IMR-90 (cell line): Measurements from ENCODE around the gene FRMD3. TPM values are rescaled to one million over a fixed set of nuclear protein-coding genes. Genes with fewer than 3 reads are reported as not detected.

Experiments used
- ATAC-seq: fragments of 200-7000 bp; cut with Tn5 transposase; 2 replicates; pipeline ENCODE4 v1.9.1; 2020; ENCODE audit warnings: low read depth, mild to moderate bottlenecking, moderate library complexity
- BruUV-seq: library from RNA; stranded (reverse); fragments of 400-500 nt; replicated peaks from 2 replicates; lab custom pipeline; 2021; lab: Mats Ljungman, UMichigan
- CTCF ChIA-PET: fragments of 300-600 bp; formaldehyde crosslinking; extraction: SDS; loops from one replicate; lab custom pipeline; 2021; ENCODE audit warnings: antibody characterized with exemption; lab: Yijun Ruan, JAX
- POLR2A ChIA-PET: fragments of 300-600 bp; sonication (Branson Sonifier 250); formaldehyde crosslinking; loops from one replicate; lab custom pipeline; 2022; ENCODE audit warnings: antibody characterized with exemption; ENCODE audit not compliant: unreplicated experiment; lab: Charles Lee
- DNase-seq: peaks from one replicate; pipeline ENCODE4 v3.0.0; 2013
- H2AFZ ChIP-seq: replicated peaks from 2 replicates; pipeline ENCODE3; 2013; ENCODE audit warnings: low read length, mild to moderate bottlenecking; ENCODE audit not compliant: poor library complexity
- H2AK5ac ChIP-seq: 2 replicates; pipeline ENCODE4 v1.6.1; 2013; ENCODE audit warnings: low read depth, low read length, inconsistent platforms
- H2AK9ac ChIP-seq: replicated peaks from 2 replicates; pipeline ENCODE3; 2013; ENCODE audit warnings: mild to moderate bottlenecking, low read depth, low read length, moderate library complexity; ENCODE audit not compliant: poor library complexity
- H2BK120ac ChIP-seq: 2 replicates; pipeline ENCODE4 v1.6.1; 2013; ENCODE audit warnings: low read depth, low read length, inconsistent platforms
- H2BK15ac ChIP-seq: 3 replicates; pipeline ENCODE4 v1.6.1; 2013; ENCODE audit warnings: low read depth, low read length, inconsistent platforms
- H2BK20ac ChIP-seq: 2 replicates; pipeline ENCODE4 v1.6.1; 2013; ENCODE audit warnings: low read depth, mild to moderate bottlenecking, inconsistent platforms, low read length, moderate library complexity
- H2BK5ac ChIP-seq: 2 replicates; pipeline ENCODE4 v1.6.1; 2013; ENCODE audit warnings: mild to moderate bottlenecking, low read depth, low read length, inconsistent platforms; ENCODE audit not compliant: poor library complexity, severe bottlenecking
- H3K14ac ChIP-seq: replicated peaks from 2 replicates; pipeline ENCODE4 v1.6.1; 2013; ENCODE audit warnings: low read depth, low read length, inconsistent platforms
- H3K18ac ChIP-seq: 2 replicates; pipeline ENCODE4 v1.6.1; 2013; ENCODE audit warnings: low read depth, low read length, control low read depth
- H3K23ac ChIP-seq: 2 replicates; pipeline ENCODE4 v1.6.1; 2013; ENCODE audit warnings: low read depth, low read length, inconsistent platforms
- H3K27ac ChIP-seq: 2 replicates; pipeline ENCODE4 v1.5.1; 2013; ENCODE audit warnings: mild to moderate bottlenecking, control low read depth, low read length; ENCODE audit not compliant: insufficient read depth
- H3K27me3 ChIP-seq: 2 replicates; pipeline ENCODE4 v1.6.1; 2013; ENCODE audit warnings: low read length; ENCODE audit not compliant: control insufficient read depth, insufficient read depth
- H3K36me3 ChIP-seq: 2 replicates; pipeline ENCODE4 v1.6.1; 2013; ENCODE audit warnings: low read length, mixed read lengths; ENCODE audit not compliant: control insufficient read depth, insufficient read depth
- H3K4ac ChIP-seq: 2 replicates; pipeline ENCODE4 v1.6.1; 2013; ENCODE audit warnings: low read depth, low read length, inconsistent platforms
- H3K4me1 ChIP-seq: 2 replicates; pipeline ENCODE4 v1.6.1; 2013; ENCODE audit warnings: low read length, mixed read lengths; ENCODE audit not compliant: control insufficient read depth, insufficient read depth
- H3K4me2 ChIP-seq: 2 replicates; pipeline ENCODE4 v1.6.1; 2013; ENCODE audit warnings: low read depth, mild to moderate bottlenecking, control low read depth, low read length, moderate library complexity
- H3K4me3 ChIP-seq: 2 replicates; pipeline ENCODE4 v1.5.1; 2013; ENCODE audit warnings: low read depth, mild to moderate bottlenecking, control low read depth, low read length, moderate library complexity; ENCODE audit not compliant: insufficient read depth
- H3K56ac ChIP-seq: 2 replicates; pipeline ENCODE4 v1.6.1; 2013; ENCODE audit warnings: low read length, inconsistent platforms; ENCODE audit not compliant: insufficient read depth; ENCODE audit errors: extremely low read depth
- H3K79me1 ChIP-seq, 2 experiments: 2 replicates each; pipeline ENCODE4 v1.6.1; 2013; ENCODE audit warnings: low read length in 2 of 2, inconsistent platforms in 1 of 2, low read depth in 1 of 2
- H3K9ac ChIP-seq: 2 replicates; pipeline ENCODE4 v1.6.1; 2013; ENCODE audit warnings: low read depth, low read length, control low read depth
- H3K9me1 ChIP-seq: 2 replicates; pipeline ENCODE4 v1.6.1; 2013; ENCODE audit warnings: low read length, inconsistent platforms; ENCODE audit not compliant: insufficient read depth
- H3K9me3 ChIP-seq: 2 replicates; pipeline ENCODE4 v1.6.1; 2013; ENCODE audit warnings: low read length; ENCODE audit not compliant: control insufficient read depth, insufficient read depth
- H4K20me1 ChIP-seq: 2 replicates; pipeline ENCODE4 v1.6.1; 2013; ENCODE audit warnings: low read length, inconsistent platforms; ENCODE audit not compliant: insufficient read depth
- H4K5ac ChIP-seq: 2 replicates; pipeline ENCODE4 v1.6.1; 2013; ENCODE audit warnings: mild to moderate bottlenecking, low read depth, low read length, control low read depth
- H4K8ac ChIP-seq, 2 experiments: 2 replicates each; pipeline ENCODE4 v1.6.1; 2013; ENCODE audit warnings: low read depth in 2 of 2, low read length in 2 of 2, control low read depth in 1 of 2, inconsistent platforms in 1 of 2
- H4K91ac ChIP-seq: 2 replicates; pipeline ENCODE4 v1.6.1; 2013; ENCODE audit warnings: low read depth, low read length, inconsistent platforms; ENCODE audit not compliant: insufficient read depth
- BHLHE40 ChIP-seq: fragments of 150-350 bp; IDR thresholded peaks from 2 replicates; pipeline ENCODE4 v1.6.1; 2016; ENCODE audit warnings: mild to moderate bottlenecking, low read depth, low read length
- MAFK ChIP-seq: IDR thresholded peaks from 2 replicates; pipeline ENCODE4 v1.6.1; 2012; ENCODE audit warnings: low read depth, low read length, improper control_type of control experiment
- USF2 ChIP-seq: fragments of 150-350 bp; IDR thresholded peaks from 2 replicates; pipeline ENCODE4 v1.6.1; 2017; ENCODE audit warnings: mild to moderate bottlenecking, antibody characterized with exemption, low read length, low read depth
- WGBS, 2 experiments: methylation state at CpG; one replicate each; pipeline versions ENCODE4 v1.1.5 to v1.1.7; 2013; ENCODE audit warnings: missing lambda C conversion rate in 2 of 2; ENCODE audit not compliant: insufficient read length in 1 of 2; ENCODE audit errors: extremely low coverage in 2 of 2; 5-methylcytosine and 5-hydroxymethylcytosine counted together
- dilution Hi-C: fragments of 300-500 bp; cut with HindIII; formaldehyde crosslinking; loops from one replicate; pipeline ENCODE4 v1.14.3; 2018; ENCODE audit warnings: low sequenced_read_pairs; ENCODE audit not compliant: unreplicated experiment
- in situ Hi-C: fragments of 300-500 bp; cut with MboI; formaldehyde crosslinking; loops from 3 replicates; pipeline ENCODE4 v1.14.3; 2019; ENCODE audit warnings: low sequenced_read_pairs, inconsistent platforms, mixed read lengths
- intact Hi-C: fragments of 100-400 bp; cut with micrococcal nuclease; formaldehyde crosslinking; loops from 2 replicates; pipeline ENCODE4 v1.10.0; 2022
- polyA plus RNA-seq, 3 experiments: library from polyadenylated mRNA; depleted of rRNA; stranded (reverse); fragments of >200 nt; gene quantifications; 2 replicates each; pipeline ENCODE4 v1.2.3, GENCODE V29; 2012; ENCODE audit warnings: low replicate concordance in 1 of 3
- total RNA-seq: library from RNA; depleted of rRNA; stranded (reverse); fragments of >200 nt; gene quantifications from 2 replicates; pipeline ENCODE4 v1.2.3, GENCODE V29; 2012

The FRMD3 gene
- total and polyA plus RNA-seq, 2 of the 4 experiments (the other 2 are of a cell fraction) = 0.02 to 0.18 TPM

GRCh38 chr9:83274787-83275186 is 263.4 kb downstream of the FRMD3 start:
- H3K9ac ChIP-seq = no peak overlapping the region
- H3K23ac ChIP-seq = no peak overlapping the region
- no peak overlapping the region for H2BK15ac ChIP-seq
- POLR2A ChIA-PET = no interaction called here
- no peak overlapping the region for H2AK5ac ChIP-seq
- no peak overlapping the region for H2BK5ac ChIP-seq
- no peak for DNase-seq
- no peak overlapping the region for H4K8ac ChIP-seq
- H3K18ac ChIP-seq = no peak overlapping the region
- no TSS peak for BruUV-seq
- no peaks in the 10 kb centered on the region for H3K9me1 ChIP-seq
- H2BK120ac ChIP-seq = no peak overlapping the region
- no peak overlapping the region for H2AK9ac ChIP-seq
- no peak for ATAC-seq
- no peaks in the 10 kb centered on the region for H3K79me1 ChIP-seq
- H2AFZ ChIP-seq = no peak overlapping the region
- H3K4me3 ChIP-seq = no peak overlapping the region
- H3K4me1 ChIP-seq = no peaks in the 10 kb centered on the region
- H3K27ac ChIP-seq = no peak overlapping the region
- H3K27me3 ChIP-seq = no peaks in the 10 kb centered on the region
- dilution Hi-C loops = no loop called here
- no peaks in the 10 kb centered on the region for H4K20me1 ChIP-seq
- H3K56ac ChIP-seq = no peak overlapping the region
- H3K36me3 ChIP-seq = no peaks in the 10 kb centered on the region
- 50% methylated on average over 1 of the region's 5 CpGs; no CpG with 5 or more reads in 1 of the 2 experiments for WGBS, 2 experiments
- H3K4me2 ChIP-seq = no peak overlapping the region
- H2BK20ac ChIP-seq = no peak overlapping the region
- H4K91ac ChIP-seq = no peak overlapping the region
- no peak overlapping the region for H4K5ac ChIP-seq
- H3K9me3 ChIP-seq = 0 out of 2 replicates have a peak, but pooled peaks cover 2% of the 10 kb centered on the region
- in situ Hi-C loops = no loop called here
- no peak for TF ChIP-seq BHLHE40
- no peak for TF ChIP-seq MAFK
- TF ChIP-seq USF2 = no peak
- H3K4ac ChIP-seq = no peak overlapping the region
- CTCF ChIA-PET = no interaction called here
- intact Hi-C loops = no loop called here
- H3K14ac ChIP-seq = no peak overlapping the region
